Vagina (tissue), 2 donors: ENCODE results near the gene ATG2A. TPM values are rescaled to one million over a fixed set of nuclear protein-coding genes. Genes with fewer than 3 reads are reported as not detected.
"Not testable (repeated sequence)": the region's sequence is repeated elsewhere in the genome, so short reads cannot be mapped to it uniquely, and the experiment has no call there.

ENCODE experiments used
- DNase-seq, 2 donors: peaks; one replicate each; pipeline ENCODE4 v3.0.0-alpha.2; 2017; ENCODE audit errors: extremely low spot score in 2 of 2
- H3K27ac ChIP-seq: fragments of 200-600 bp; sonication (generic); one replicate; pipeline ENCODE4 v1.5.1; 2019
- H3K27me3 ChIP-seq: fragments of 200-600 bp; sonication (generic); one replicate; pipeline ENCODE4 v1.5.1; 2019
- H3K36me3 ChIP-seq, 2 donors: fragments of 200-600 bp; sonication (generic); one replicate each; pipeline ENCODE4 v1.5.1; 2017 to 2019
- H3K4me1 ChIP-seq: fragments of 200-600 bp; sonication (generic); one replicate; pipeline ENCODE4 v1.5.1; 2019
- H3K4me3 ChIP-seq, 2 donors: fragments of 200-600 bp; sonication (generic); 1 replicate in 1 of 2; 2 replicates in 1 of 2; pipeline ENCODE4 v1.5.1; 2016 to 2019
- H3K9me3 ChIP-seq: fragments of 200-600 bp; sonication (generic); one replicate; pipeline ENCODE4 v1.5.1; 2019
- CTCF ChIP-seq, 3 experiments: fragments of 450-650 bp in 2 of 3; fragments of 200-600 bp in 1 of 3; sonication (generic) in 1 of 3; IDR thresholded peaks; one replicate each; pipeline ENCODE4 v1.5.1; 2017 to 2019; ENCODE audit warnings: antibody characterized with exemption in 3 of 3, mild to moderate bottlenecking in 2 of 3, moderate library complexity in 2 of 3
- POLR2A ChIP-seq, 2 donors: fragments of 450-650 bp; IDR thresholded peaks; one replicate each; pipeline ENCODE4 v1.6.1; 2017; ENCODE audit warnings: antibody characterized with exemption in 2 of 2, mild to moderate bottlenecking in 2 of 2, moderate library complexity in 2 of 2
- POLR2AphosphoS5 ChIP-seq, 2 donors: sonication (generic); formaldehyde crosslinking; IDR thresholded peaks; one replicate each; pipeline ENCODE4 v1.9.0; 2017; ENCODE audit warnings: antibody characterized with exemption in 2 of 2, mild to moderate bottlenecking in 2 of 2, low read depth in 1 of 2; ENCODE audit not compliant: insufficient read depth in 1 of 2
- intact Hi-C: fragments of 100-400 bp; cut with DNase I; formaldehyde crosslinking; loops from one replicate; pipeline ENCODE4 v1.15.1; 2023
- total RNA-seq: library from RNA; depleted of rRNA; stranded (reverse); fragments of >200 nt; gene quantifications from one replicate; pipeline ENCODE4 v1.2.3, GENCODE V29; 2016

The ATG2A gene
- total RNA-seq, 1 donor from 2014 or later: 27.0 TPM

DNA sequence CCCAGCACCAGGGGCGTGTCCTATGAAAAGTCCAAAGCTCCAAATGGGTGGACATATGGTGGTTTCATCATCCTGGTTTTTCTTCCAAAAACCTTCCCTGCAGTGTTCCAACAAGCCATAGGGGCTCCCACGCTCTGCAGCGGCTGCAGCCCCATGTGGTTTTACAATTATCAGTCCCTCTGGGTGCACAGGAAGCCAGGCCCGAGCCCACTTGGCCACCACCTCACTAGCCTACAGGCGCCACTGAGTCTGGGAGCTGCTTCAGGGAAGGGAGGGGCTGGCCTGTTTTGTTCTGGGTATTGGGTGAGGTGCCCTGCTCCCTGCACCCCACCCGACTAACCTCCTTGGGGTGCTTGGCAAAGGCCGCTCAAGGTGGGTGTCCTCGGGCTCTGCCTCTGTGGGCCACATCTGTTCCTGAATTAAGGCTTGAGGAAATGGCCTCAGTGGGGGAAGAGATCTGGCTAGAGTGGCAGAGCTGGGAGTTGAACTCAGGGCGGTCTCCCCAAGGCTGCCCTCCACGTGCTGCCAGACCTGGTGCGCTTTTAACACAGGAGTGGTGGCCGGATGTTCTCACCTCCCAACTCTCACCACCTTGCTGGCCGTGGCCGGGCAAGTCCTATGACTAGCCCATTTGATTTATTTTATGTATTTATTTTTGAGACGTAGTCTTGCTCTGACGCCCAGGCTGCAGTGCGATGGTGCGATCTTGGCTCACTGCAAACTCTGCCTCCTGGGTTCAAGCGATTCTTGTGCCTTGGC is 67.2 kb downstream of the ATG2A start:
- peaks cover 0 to 10% of the 10 kb centered on the region in 2 donors for H3K36me3 ChIP-seq
- peaks cover 57% of the 10 kb centered on the region for H3K4me1 ChIP-seq
- no peaks in the 10 kb centered on the region for H3K9me3 ChIP-seq
- intact Hi-C loops: no loop called here
- H3K27ac ChIP-seq: peak overlapping the region; percentile 21
- H3K4me3 ChIP-seq: no peak overlapping the region
- TF ChIP-seq POLR2AphosphoS5 (IDR thresholded peaks at IDR 0.05; ENCODE audit: insufficient read depth in 1 of 2, low read depth in 1 of 2): peak in 1 of 2 donors; percentile 18
- peak in 1 of 3 experiments; percentile 7 for TF ChIP-seq CTCF (IDR thresholded peaks at IDR 0.05)
- TF ChIP-seq POLR2A (IDR thresholded peaks at IDR 0.05): no peak
- no peak for DNase-seq
- H3K27me3 ChIP-seq: no peaks in the 10 kb centered on the region

DNA sequence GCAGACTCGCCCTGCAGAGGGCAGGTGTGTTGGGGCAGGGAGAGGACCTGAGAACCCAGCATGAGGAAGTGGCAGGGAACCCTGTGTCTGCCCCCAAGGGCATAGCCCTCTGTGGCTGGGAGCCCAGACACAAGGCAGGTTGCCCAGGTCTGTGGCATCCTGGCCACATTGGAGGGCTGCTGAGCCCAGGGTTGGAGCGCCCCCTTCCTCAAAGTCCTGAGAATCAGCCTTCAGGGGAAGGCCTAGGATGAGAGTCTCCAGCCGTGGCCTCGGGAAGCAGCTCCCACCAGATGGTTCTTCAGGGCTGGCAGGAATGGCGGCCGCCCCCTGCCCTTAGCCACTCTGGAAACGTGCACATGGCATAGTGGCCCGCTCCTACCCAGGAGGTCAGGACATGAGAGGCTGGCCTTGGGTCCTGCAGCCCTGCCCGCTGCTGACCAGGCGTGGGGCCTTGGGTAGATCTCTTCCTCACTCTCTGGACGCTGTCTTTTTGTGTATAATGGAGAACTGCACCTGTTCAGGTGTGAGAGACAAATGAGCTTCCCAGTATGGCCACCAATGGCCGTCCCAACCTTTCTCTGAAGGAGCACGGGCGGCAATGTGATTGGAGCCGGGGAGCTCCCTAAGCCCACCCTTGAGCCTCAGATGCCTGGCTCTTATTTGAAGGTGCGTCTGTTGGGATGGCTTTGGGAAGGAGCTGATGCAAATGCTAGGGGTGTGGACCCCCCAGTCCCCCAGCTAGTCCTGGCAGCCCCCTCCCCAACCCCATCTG is 68.0 kb downstream of the ATG2A start:
- no peak overlapping the region for H3K4me3 ChIP-seq
- TF ChIP-seq POLR2A (IDR thresholded peaks at IDR 0.05) (no peak), POLR2AphosphoS5 (IDR thresholded peaks at IDR 0.05; ENCODE audit: insufficient read depth in 1 of 2, low read depth in 1 of 2) (no peak), CTCF (IDR thresholded peaks at IDR 0.05) (no peak)
- H3K9me3 ChIP-seq: no peaks in the 10 kb centered on the region
- DNase-seq: no peak
- H3K27ac ChIP-seq: peak overlapping the region; percentile 21
- peaks cover 51% of the 10 kb centered on the region for H3K4me1 ChIP-seq
- intact Hi-C loops: no loop called here
- H3K36me3 ChIP-seq: peaks cover 0 to 3% of the 10 kb centered on the region in 2 donors
- no peaks in the 10 kb centered on the region for H3K27me3 ChIP-seq

DNA sequence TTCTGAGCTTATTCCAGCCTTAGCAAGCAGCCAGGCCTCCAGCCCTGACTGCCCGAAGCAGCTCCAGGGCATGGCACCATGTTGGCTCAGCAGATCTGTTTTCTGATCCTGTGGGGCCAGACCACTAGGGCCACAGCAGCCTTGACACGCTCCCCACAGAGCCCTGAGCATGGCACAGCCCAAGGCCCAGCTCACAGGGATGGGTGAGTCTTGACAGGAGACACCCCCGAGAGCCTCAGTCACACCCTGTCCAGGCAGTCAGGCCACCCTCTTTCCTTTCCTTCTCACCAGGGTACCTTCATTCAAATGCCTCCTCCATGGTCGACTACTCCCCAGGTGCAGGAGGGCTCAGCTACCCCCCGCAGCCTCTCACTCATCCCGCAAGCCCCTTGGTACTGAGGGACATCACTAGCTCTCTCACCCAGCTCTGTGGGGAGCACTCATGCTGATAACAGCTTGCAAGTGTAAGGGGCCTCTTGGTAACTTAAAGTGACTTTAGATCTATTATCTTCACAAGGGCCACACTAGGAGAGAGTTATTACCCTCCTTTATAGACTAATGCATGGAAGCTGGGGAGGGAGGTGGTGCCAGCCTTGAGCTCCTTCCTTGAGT is 68.7 kb downstream of the ATG2A start:
- Histone ChIP-seq H3K4me3 (no peak overlapping the region), H3K36me3 (no peaks in the 10 kb centered on the region), H3K4me1 (peaks cover 50% of the 10 kb centered on the region), H3K9me3 (no peaks in the 10 kb centered on the region), H3K27me3 (no peaks in the 10 kb centered on the region), H3K27ac (no peak overlapping the region)
- no peak for DNase-seq
- no peak for TF ChIP-seq CTCF (IDR thresholded peaks at IDR 0.05)
- no peak for TF ChIP-seq POLR2AphosphoS5 (IDR thresholded peaks at IDR 0.05; ENCODE audit: insufficient read depth in 1 of 2, low read depth in 1 of 2)
- TF ChIP-seq POLR2A (IDR thresholded peaks at IDR 0.05): no peak
- intact Hi-C loops: no loop called here

GRCh38 chr11:64846998-64847666 is 69.9 kb downstream of the ATG2A start:
- peaks cover 46% of the 10 kb centered on the region for H3K4me1 ChIP-seq
- H3K36me3 ChIP-seq: no peaks in the 10 kb centered on the region
- DNase-seq: no peak
- intact Hi-C loops: no loop called here
- H3K9me3 ChIP-seq: no peaks in the 10 kb centered on the region
- peak overlapping the region; percentile 3 for H3K27ac ChIP-seq
- TF ChIP-seq POLR2AphosphoS5 (IDR thresholded peaks at IDR 0.05; ENCODE audit: insufficient read depth in 1 of 2, low read depth in 1 of 2): peak in 1 of 2 donors; percentile 23
- TF ChIP-seq POLR2A (IDR thresholded peaks at IDR 0.05): peak in 1 of 2 donors; percentile 3
- peak; percentile 92 to 99 (median 98) for TF ChIP-seq CTCF (IDR thresholded peaks at IDR 0.05)
- H3K4me3 ChIP-seq: no peak overlapping the region
- H3K27me3 ChIP-seq: no peaks in the 10 kb centered on the region

GRCh38 chr11:64845776-64846129 is 71.3 kb downstream of the ATG2A start:
- H3K9me3 ChIP-seq, DNase-seq, H3K27me3 ChIP-seq, H3K27ac ChIP-seq, H3K36me3 ChIP-seq, H3K4me3 ChIP-seq: not testable (repeated sequence)
- intact Hi-C loops: loop anchor here (2.0 kb wide), 1 partner anchor 43 kb away; no protein-coding TSS in a partner anchor
- H3K4me1 ChIP-seq: peaks cover 43% of the 10 kb centered on the region
